ENCODE data around the gene KLHL29. TPM values are rescaled to one million over a fixed set of nuclear protein-coding genes. Genes with fewer than 3 reads are reported as not detected.

KLHL29 gene
- polyA plus RNA-seq, 3 donors = 0.03 TPM; not detected in 2

DNA sequence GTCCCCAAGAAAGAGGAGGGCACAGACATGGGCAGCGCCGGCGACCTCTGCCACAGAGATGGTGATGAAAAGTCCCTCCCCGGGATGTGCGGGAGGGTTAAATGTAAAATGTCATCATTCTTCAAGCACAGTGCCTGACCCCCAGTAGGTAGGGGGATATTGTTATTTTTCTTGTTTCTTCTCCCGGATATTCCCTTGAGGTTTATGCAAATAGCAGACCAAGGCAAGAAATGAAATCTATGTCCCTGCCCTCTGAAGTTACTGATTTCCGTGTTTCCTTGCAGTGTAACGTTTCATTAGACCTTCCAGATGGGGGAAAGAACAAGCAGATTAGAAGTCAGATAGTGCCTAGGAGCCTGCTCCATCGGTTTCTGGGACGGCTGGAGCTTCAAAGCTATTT, 158.3 kb downstream of the KLHL29 start:
- Mint-ChIP-seq H3K9me3 (peaks cover 0 to under 1% (median 0%) of the 10 kb centered on the region in 7 donors), H3K27me3 (ENCODE audit: low read depth in 3 of 3) (peaks cover 9 to 21% (median 16%) of the 10 kb centered on the region in 3 donors), H3K4me1 (peaks cover 2% of the 10 kb centered on the region)

DNA sequence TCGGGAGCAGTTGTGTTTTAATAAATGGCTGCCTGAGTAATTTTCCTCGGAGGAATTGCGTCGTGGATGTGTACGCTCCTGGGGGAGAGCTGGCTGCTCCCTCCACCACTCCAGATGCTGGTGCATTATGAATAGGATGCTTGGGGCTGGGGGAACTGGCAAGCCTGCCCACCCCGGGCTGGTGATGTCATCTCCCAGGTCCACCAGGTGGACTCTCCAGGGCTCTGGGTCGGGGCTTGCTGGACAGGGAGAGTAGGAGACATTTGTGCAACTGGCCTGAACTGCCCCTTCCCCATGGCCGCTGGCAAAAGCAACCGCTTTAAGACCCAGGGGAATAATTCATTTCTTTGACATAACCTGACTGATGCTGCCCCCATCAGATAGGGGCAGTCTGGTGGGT, 158.7 kb downstream of the KLHL29 start:
- H3K9me3 ChIP-seq (replicated peaks in 1 of 2; ENCODE audit: control insufficient read depth in 1 of 2, insufficient read depth in 1 of 2, low read length in 2 of 2) = no peaks in the 10 kb centered on the region
- no peak overlapping the region for H3K9ac ChIP-seq (ENCODE audit: insufficient read depth, low read length, poor library complexity, severe bottlenecking)
- no peaks in the 10 kb centered on the region for H3K79me2 ChIP-seq (ENCODE audit: insufficient read depth, low read length)
- no peaks in the 10 kb centered on the region for H4K20me1 ChIP-seq (ENCODE audit: insufficient read depth, low read length)
- Mint-ChIP-seq H3K4me3 (no peak overlapping the region), H3K4me1 (peaks cover 2% of the 10 kb centered on the region), H3K36me3 (no peaks in the 10 kb centered on the region), H3K9me3 (peaks cover 0 to 3% (median 0%) of the 10 kb centered on the region in 7 donors), H3K27ac (no peak overlapping the region), H3K27me3 (ENCODE audit: low read depth in 3 of 3) (peaks cover 7 to 21% (median 16%) of the 10 kb centered on the region in 3 donors)
- intact Hi-C loops (cut with micrococcal nuclease) = no loop called here
- no peaks in the 10 kb centered on the region for H3K27me3 ChIP-seq (ENCODE audit: control insufficient read depth in 2 of 2, insufficient read depth in 2 of 2, low read length in 2 of 2)
- no peak for DNase-seq
- 95% methylated on average over 8 of the region's 9 CpGs for whole genome bisulfite sequencing (ENCODE audit: insufficient coverage)
- H2AFZ ChIP-seq (ENCODE audit: insufficient read depth, low read depth, low read length, poor library complexity, severe bottlenecking) = no peak overlapping the region
- H3K27ac ChIP-seq (ENCODE audit: low read depth in 1 of 2, low read length in 2 of 2) = no peak overlapping the region
- TF ChIP-seq, protein P1, sequence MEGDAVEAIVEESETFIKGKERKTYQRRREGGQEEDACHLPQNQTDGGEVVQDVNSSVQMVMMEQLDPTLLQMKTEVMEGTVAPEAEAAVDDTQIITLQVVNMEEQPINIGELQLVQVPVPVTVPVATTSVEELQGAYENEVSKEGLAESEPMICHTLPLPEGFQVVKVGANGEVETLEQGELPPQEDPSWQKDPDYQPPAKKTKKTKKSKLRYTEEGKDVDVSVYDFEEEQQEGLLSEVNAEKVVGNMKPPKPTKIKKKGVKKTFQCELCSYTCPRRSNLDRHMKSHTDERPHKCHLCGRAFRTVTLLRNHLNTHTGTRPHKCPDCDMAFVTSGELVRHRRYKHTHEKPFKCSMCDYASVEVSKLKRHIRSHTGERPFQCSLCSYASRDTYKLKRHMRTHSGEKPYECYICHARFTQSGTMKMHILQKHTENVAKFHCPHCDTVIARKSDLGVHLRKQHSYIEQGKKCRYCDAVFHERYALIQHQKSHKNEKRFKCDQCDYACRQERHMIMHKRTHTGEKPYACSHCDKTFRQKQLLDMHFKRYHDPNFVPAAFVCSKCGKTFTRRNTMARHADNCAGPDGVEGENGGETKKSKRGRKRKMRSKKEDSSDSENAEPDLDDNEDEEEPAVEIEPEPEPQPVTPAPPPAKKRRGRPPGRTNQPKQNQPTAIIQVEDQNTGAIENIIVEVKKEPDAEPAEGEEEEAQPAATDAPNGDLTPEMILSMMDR (IDR thresholded peaks at IDR 0.05) = no peak
- no peak overlapping the region for H3K4me3 ChIP-seq (replicated peaks in 1 of 3; ENCODE audit: low read depth in 2 of 3, low read length in 3 of 3)
- no peaks in the 10 kb centered on the region for H3K4me1 ChIP-seq (ENCODE audit: control insufficient read depth in 1 of 2, insufficient read depth in 2 of 2, low read length in 2 of 2)
- no peaks in the 10 kb centered on the region for H3K36me3 ChIP-seq (replicated peaks in 1 of 2; ENCODE audit: control insufficient read depth in 1 of 2, insufficient read depth in 2 of 2, low read length in 2 of 2)
- H3K4me2 ChIP-seq (replicated peaks; ENCODE audit: extremely low read depth, low read length, poor library complexity, severe bottlenecking) = no peak overlapping the region

More for the DNA sequence above, 158.3 kb downstream of the KLHL29 start:
- Histone ChIP-seq H3K4me1 (ENCODE audit: control insufficient read depth in 1 of 2, insufficient read depth in 2 of 2, low read length in 2 of 2) (no peaks in the 10 kb centered on the region), H3K9me3 (replicated peaks in 1 of 2; ENCODE audit: control insufficient read depth in 1 of 2, insufficient read depth in 1 of 2, low read length in 2 of 2) (no peaks in the 10 kb centered on the region), H3K4me2 (replicated peaks; ENCODE audit: extremely low read depth, low read length, poor library complexity, severe bottlenecking) (no peak overlapping the region), H3K27me3 (ENCODE audit: control insufficient read depth in 2 of 2, insufficient read depth in 2 of 2, low read length in 2 of 2) (no peaks in the 10 kb centered on the region), H4K20me1 (ENCODE audit: insufficient read depth, low read length) (no peaks in the 10 kb centered on the region), H3K36me3 (replicated peaks in 1 of 2; ENCODE audit: control insufficient read depth in 1 of 2, insufficient read depth in 2 of 2, low read length in 2 of 2) (no peaks in the 10 kb centered on the region), H3K79me2 (ENCODE audit: insufficient read depth, low read length) (no peaks in the 10 kb centered on the region), H3K27ac (ENCODE audit: low read depth in 1 of 2, low read length in 2 of 2) (no peak overlapping the region), H2AFZ (ENCODE audit: insufficient read depth, low read depth, low read length, poor library complexity, severe bottlenecking) (no peak overlapping the region), H3K9ac (ENCODE audit: insufficient read depth, low read length, poor library complexity, severe bottlenecking) (no peak overlapping the region), H3K4me3 (replicated peaks in 1 of 3; ENCODE audit: low read depth in 2 of 3, low read length in 3 of 3) (no peak overlapping the region)
- TF ChIP-seq, protein P1 (IDR thresholded peaks at IDR 0.05) = no peak
- Mint-ChIP-seq H3K36me3 (no peaks in the 10 kb centered on the region), H3K27ac (no peak overlapping the region), H3K4me3 (no peak overlapping the region)
- intact Hi-C loops (cut with micrococcal nuclease) = no loop called here
- DNase-seq = no peak
- WGBS (ENCODE audit: insufficient coverage) = 91% methylated on average over 8 of the region's 10 CpGs
